Measurements from ENCODE around the gene INPP1.
"Not testable (repeated sequence)": the region's sequence is repeated elsewhere in the genome, so short reads cannot be mapped to it uniquely, and the experiment has no call there.

GRCh38 chr2:190297880-190298279 is 45.5 kb upstream of the INPP1 start:
- TF ChIP-seq CTCF (IDR thresholded peaks at IDR 0.05; ENCODE audit: low read depth, low read length); EZH2phosphoT487 (IDR thresholded peaks at IDR 0.05; ENCODE audit: low read depth): not testable (repeated sequence)

Measured in OCI-LY3 (cell line).